ENCODE data around the gene BCDIN3D.
"Not testable (repeated sequence)": the region's sequence is repeated elsewhere in the genome, so short reads cannot be mapped to it uniquely, and the experiment has no call there.

Gene BCDIN3D

DNA sequence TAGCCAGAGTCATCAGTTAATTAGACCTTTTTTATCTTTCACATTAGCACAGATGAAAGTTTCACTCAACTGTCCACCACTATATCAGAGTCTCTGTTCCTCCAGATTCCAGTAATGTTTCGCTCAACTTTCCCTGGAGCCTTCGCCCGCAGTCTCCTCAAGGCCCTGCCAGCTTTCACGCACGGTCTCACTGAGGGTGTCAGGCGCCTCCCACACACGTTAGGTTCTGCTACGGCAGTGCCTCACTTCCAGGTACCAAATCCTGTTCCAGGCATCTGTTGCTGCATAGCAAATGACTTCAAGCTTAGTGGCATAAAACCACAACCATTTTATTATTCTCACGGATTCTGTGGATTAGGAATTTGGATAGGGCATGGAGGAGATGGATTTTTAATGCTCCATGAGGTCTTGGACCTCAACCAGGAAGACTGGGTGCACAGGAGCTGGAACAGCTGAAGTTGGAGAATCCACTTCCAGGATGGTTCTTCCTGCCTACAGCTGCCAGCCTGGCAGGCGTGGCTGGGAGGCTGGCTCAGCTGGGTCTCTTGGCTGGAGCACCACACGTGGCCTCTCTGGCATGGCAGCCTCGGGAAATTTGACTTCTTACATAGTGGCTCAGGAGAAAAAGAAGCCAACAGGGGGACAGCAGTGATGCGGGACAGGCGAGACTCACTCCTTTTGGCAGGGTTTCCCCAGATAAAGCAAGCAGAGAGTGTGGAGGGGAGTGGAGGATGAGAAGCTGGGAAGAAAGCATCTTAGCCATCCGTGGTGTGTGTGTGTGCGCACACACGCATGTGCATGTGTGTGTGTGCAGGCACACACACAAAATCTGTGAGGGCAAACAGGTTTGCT lies 21.3 kb upstream of the BCDIN3D start:
- DNase-seq (no peak), ATAC-seq (ENCODE audit: insufficient read depth, low read depth) (no peak)
- H3K4me3 ChIP-seq (ENCODE audit: low read depth in 1 of 2, low read length in 2 of 2) = no peak overlapping the region
- TF ChIP-seq, protein P1, sequence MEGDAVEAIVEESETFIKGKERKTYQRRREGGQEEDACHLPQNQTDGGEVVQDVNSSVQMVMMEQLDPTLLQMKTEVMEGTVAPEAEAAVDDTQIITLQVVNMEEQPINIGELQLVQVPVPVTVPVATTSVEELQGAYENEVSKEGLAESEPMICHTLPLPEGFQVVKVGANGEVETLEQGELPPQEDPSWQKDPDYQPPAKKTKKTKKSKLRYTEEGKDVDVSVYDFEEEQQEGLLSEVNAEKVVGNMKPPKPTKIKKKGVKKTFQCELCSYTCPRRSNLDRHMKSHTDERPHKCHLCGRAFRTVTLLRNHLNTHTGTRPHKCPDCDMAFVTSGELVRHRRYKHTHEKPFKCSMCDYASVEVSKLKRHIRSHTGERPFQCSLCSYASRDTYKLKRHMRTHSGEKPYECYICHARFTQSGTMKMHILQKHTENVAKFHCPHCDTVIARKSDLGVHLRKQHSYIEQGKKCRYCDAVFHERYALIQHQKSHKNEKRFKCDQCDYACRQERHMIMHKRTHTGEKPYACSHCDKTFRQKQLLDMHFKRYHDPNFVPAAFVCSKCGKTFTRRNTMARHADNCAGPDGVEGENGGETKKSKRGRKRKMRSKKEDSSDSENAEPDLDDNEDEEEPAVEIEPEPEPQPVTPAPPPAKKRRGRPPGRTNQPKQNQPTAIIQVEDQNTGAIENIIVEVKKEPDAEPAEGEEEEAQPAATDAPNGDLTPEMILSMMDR (IDR thresholded peaks at IDR 0.05; ENCODE audit: borderline replicate concordance, extremely low read depth, low read length, poor library complexity, severe bottlenecking) = no peak
- no peak for TF ChIP-seq EZH2 (IDR thresholded peaks at IDR 0.05; ENCODE audit: borderline replicate concordance, low read depth, low read length, severe bottlenecking)
- H3K4me1 ChIP-seq (ENCODE audit: insufficient read depth, low read length) = no peaks in the 10 kb centered on the region
- no peak overlapping the region for H3K4me2 ChIP-seq (ENCODE audit: insufficient read depth, low read length)
- H3K36me3 ChIP-seq (ENCODE audit: insufficient read depth, low read length) = no peaks in the 10 kb centered on the region
- H3K27me3 ChIP-seq (ENCODE audit: insufficient read depth, low read length, poor library complexity) = no peaks in the 10 kb centered on the region
- no peak overlapping the region for H3K9ac ChIP-seq (ENCODE audit: low read depth, low read length)
- no peak overlapping the region for H2AFZ ChIP-seq (ENCODE audit: low read depth, low read length)
- H3K27ac ChIP-seq (ENCODE audit: low read length) = no peak overlapping the region
- H3K79me2 ChIP-seq (ENCODE audit: insufficient read depth, low read length) = no peaks in the 10 kb centered on the region
- H4K20me1 ChIP-seq (ENCODE audit: insufficient read depth, low read length) = no peaks in the 10 kb centered on the region; the same call in 1 of the 2 replicates
- no peaks in the 10 kb centered on the region for H3K9me3 ChIP-seq (ENCODE audit: insufficient read depth, low read length, severe bottlenecking)

GRCh38 chr12:49860921-49861320 lies 18.0 kb upstream of the BCDIN3D start:
- H3K27ac ChIP-seq (ENCODE audit: low read length); H3K36me3 ChIP-seq (ENCODE audit: insufficient read depth, low read length); ATAC-seq (ENCODE audit: insufficient read depth, low read depth); H3K27me3 ChIP-seq (ENCODE audit: insufficient read depth, low read length, poor library complexity); H3K4me1 ChIP-seq (ENCODE audit: insufficient read depth, low read length); H3K4me2 ChIP-seq (ENCODE audit: insufficient read depth, low read length); DNase-seq; H3K4me3 ChIP-seq (ENCODE audit: low read depth in 1 of 2, low read length in 2 of 2); H3K79me2 ChIP-seq (ENCODE audit: insufficient read depth, low read length); H2AFZ ChIP-seq (ENCODE audit: low read depth, low read length); H3K9ac ChIP-seq (ENCODE audit: low read depth, low read length); H3K9me3 ChIP-seq (ENCODE audit: insufficient read depth, low read length, severe bottlenecking); H4K20me1 ChIP-seq (ENCODE audit: insufficient read depth, low read length): not testable (repeated sequence)

DNA sequence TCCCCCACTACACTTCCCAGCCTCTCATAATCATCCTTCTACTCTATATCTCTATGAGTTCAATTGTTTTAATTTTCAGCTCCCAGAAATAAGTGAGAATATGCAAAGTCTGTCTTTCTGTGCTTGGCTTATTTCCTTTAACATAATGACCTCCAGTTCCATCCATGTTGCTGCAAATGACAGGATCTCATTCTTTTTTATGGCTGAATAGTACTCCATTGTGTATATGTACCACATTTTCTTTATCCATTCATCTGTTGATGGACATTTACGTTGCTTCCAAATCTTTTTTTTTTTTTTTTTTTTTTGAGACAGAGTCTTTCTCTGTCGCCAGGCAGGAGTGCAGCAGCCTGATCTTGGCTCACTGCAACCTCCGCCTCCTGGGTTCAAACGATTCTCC lies 13.0 kb upstream of the BCDIN3D start:
- not testable (repeated sequence) for H3K9ac ChIP-seq (ENCODE audit: low read depth, low read length); H3K4me3 ChIP-seq (ENCODE audit: low read depth in 1 of 2, low read length in 2 of 2); H3K79me2 ChIP-seq (ENCODE audit: insufficient read depth, low read length); H3K27ac ChIP-seq (ENCODE audit: low read length); H3K4me2 ChIP-seq (ENCODE audit: insufficient read depth, low read length); H3K27me3 ChIP-seq (ENCODE audit: insufficient read depth, low read length, poor library complexity); H3K9me3 ChIP-seq (ENCODE audit: insufficient read depth, low read length, severe bottlenecking); H3K4me1 ChIP-seq (ENCODE audit: insufficient read depth, low read length); H4K20me1 ChIP-seq (ENCODE audit: insufficient read depth, low read length); DNase-seq; H3K36me3 ChIP-seq (ENCODE audit: insufficient read depth, low read length); H2AFZ ChIP-seq (ENCODE audit: low read depth, low read length); ATAC-seq (ENCODE audit: insufficient read depth, low read depth)

- TF ChIP-seq, protein P1 (IDR thresholded peaks at IDR 0.05; ENCODE audit: borderline replicate concordance, extremely low read depth, low read length, poor library complexity, severe bottlenecking) = no peak
- TF ChIP-seq EZH2 (IDR thresholded peaks at IDR 0.05; ENCODE audit: borderline replicate concordance, low read depth, low read length, severe bottlenecking) = no peak
- no peaks in the 10 kb centered on the region for H3K27me3 ChIP-seq (ENCODE audit: insufficient read depth, low read length, poor library complexity)
- H2AFZ ChIP-seq (ENCODE audit: low read depth, low read length) = no peak overlapping the region
- H4K20me1 ChIP-seq (ENCODE audit: insufficient read depth, low read length) = no peaks in the 10 kb centered on the region
- H3K4me3 ChIP-seq (ENCODE audit: low read depth in 1 of 2, low read length in 2 of 2) = no peak overlapping the region
- H3K9ac ChIP-seq (ENCODE audit: low read depth, low read length) = no peak overlapping the region
- no peaks in the 10 kb centered on the region for H3K9me3 ChIP-seq (ENCODE audit: insufficient read depth, low read length, severe bottlenecking)
- H3K4me2 ChIP-seq (ENCODE audit: insufficient read depth, low read length) = no peak overlapping the region
- H3K4me1 ChIP-seq (ENCODE audit: insufficient read depth, low read length) = no peaks in the 10 kb centered on the region
- no peaks in the 10 kb centered on the region for H3K36me3 ChIP-seq (ENCODE audit: insufficient read depth, low read length)
- no peak for DNase-seq
- ATAC-seq (ENCODE audit: insufficient read depth, low read depth) = no peak
- H3K79me2 ChIP-seq (ENCODE audit: insufficient read depth, low read length) = no peaks in the 10 kb centered on the region
- no peak overlapping the region for H3K27ac ChIP-seq (ENCODE audit: low read length)
Observed at GRCh38 chr12:49854976-49855375, 12.1 kb upstream of the BCDIN3D start.
